Osteocyte (in vitro differentiated cells): ENCODE data around the gene ADGRG6. TPM values are rescaled to one million over a fixed set of nuclear protein-coding genes. Genes with fewer than 3 reads are reported as not detected.
"Not testable (repeated sequence)": the region's sequence is repeated elsewhere in the genome, so short reads cannot be mapped to it uniquely, and the experiment has no call there.

Experiments used
- DNase-seq: peaks from one replicate; pipeline ENCODE4 v3.0.0; 2021; ENCODE audit warnings: mixed read lengths; ENCODE audit not compliant: unreplicated experiment; ENCODE audit errors: extremely low spot score
- H3K27ac Mint-ChIP-seq: one replicate; pipeline ENCODE4 v1.8.0; 2021; ENCODE audit warnings: mild to moderate bottlenecking, mixed read lengths; ENCODE audit not compliant: unreplicated experiment
- H3K27me3 Mint-ChIP-seq: one replicate; pipeline ENCODE4 v1.8.0; 2021; ENCODE audit warnings: mixed read lengths; ENCODE audit not compliant: unreplicated experiment
- H3K36me3 Mint-ChIP-seq: one replicate; pipeline ENCODE4 v1.8.0; 2021; ENCODE audit warnings: mixed read lengths; ENCODE audit not compliant: unreplicated experiment
- H3K4me1 Mint-ChIP-seq: one replicate; pipeline ENCODE4 v1.8.0; 2021; ENCODE audit warnings: mixed read lengths; ENCODE audit not compliant: unreplicated experiment
- H3K4me3 Mint-ChIP-seq: one replicate; pipeline ENCODE4 v1.8.0; 2021; ENCODE audit warnings: mild to moderate bottlenecking, moderate library complexity, mixed read lengths; ENCODE audit not compliant: unreplicated experiment
- H3K9me3 Mint-ChIP-seq: one replicate; pipeline ENCODE4 v1.8.0; 2021; ENCODE audit warnings: mixed read lengths; ENCODE audit not compliant: unreplicated experiment
- total RNA-seq: library from RNA; stranded (reverse); gene quantifications from 2 replicates; pipeline ENCODE4 v1.2.1, GENCODE V29; 2021
- TF ChIP-seq, protein P1 (sequence below): fragments of 200-600 bp; sonication (generic); IDR thresholded peaks from 2 replicates; pipeline ENCODE4 v1.5.0; 2021; ENCODE audit warnings: antibody characterized with exemption, mild to moderate bottlenecking, moderate library complexity

Gene ADGRG6
- total RNA-seq, 1 donor from 2014 or later = 0.51 TPM

- no peaks in the 10 kb centered on the region for H3K9me3 Mint-ChIP-seq
- H3K4me3 Mint-ChIP-seq = no peak overlapping the region
- no peak for DNase-seq
- no peaks in the 10 kb centered on the region for H3K27me3 Mint-ChIP-seq
- TF ChIP-seq, protein P1, sequence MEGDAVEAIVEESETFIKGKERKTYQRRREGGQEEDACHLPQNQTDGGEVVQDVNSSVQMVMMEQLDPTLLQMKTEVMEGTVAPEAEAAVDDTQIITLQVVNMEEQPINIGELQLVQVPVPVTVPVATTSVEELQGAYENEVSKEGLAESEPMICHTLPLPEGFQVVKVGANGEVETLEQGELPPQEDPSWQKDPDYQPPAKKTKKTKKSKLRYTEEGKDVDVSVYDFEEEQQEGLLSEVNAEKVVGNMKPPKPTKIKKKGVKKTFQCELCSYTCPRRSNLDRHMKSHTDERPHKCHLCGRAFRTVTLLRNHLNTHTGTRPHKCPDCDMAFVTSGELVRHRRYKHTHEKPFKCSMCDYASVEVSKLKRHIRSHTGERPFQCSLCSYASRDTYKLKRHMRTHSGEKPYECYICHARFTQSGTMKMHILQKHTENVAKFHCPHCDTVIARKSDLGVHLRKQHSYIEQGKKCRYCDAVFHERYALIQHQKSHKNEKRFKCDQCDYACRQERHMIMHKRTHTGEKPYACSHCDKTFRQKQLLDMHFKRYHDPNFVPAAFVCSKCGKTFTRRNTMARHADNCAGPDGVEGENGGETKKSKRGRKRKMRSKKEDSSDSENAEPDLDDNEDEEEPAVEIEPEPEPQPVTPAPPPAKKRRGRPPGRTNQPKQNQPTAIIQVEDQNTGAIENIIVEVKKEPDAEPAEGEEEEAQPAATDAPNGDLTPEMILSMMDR = no peak
- no peak overlapping the region for H3K27ac Mint-ChIP-seq
- peaks cover 6% of the 10 kb centered on the region for H3K4me1 Mint-ChIP-seq
- H3K36me3 Mint-ChIP-seq = no peaks in the 10 kb centered on the region
These were observed 40.1 kb downstream of the ADGRG6 start for GRCh38 chr6:142341855-142342330.

- TF ChIP-seq, protein P1 = no peak
- no peaks in the 10 kb centered on the region for H3K36me3 Mint-ChIP-seq
- H3K27ac Mint-ChIP-seq = no peak overlapping the region
- no peaks in the 10 kb centered on the region for H3K27me3 Mint-ChIP-seq
- peaks cover 6% of the 10 kb centered on the region for H3K4me1 Mint-ChIP-seq
- H3K4me3 Mint-ChIP-seq = no peak overlapping the region
- H3K9me3 Mint-ChIP-seq = no peaks in the 10 kb centered on the region
- no peak for DNase-seq
These were observed 41.2 kb downstream of the ADGRG6 start for GRCh38 chr6:142342986-142343385.

GRCh38 chr6:142343938-142344337, 42.1 kb downstream of the ADGRG6 start:
- H3K27ac Mint-ChIP-seq = no peak overlapping the region
- H3K4me1 Mint-ChIP-seq = peaks cover 6% of the 10 kb centered on the region
- peaks cover 3% of the 10 kb centered on the region for H3K9me3 Mint-ChIP-seq
- no peaks in the 10 kb centered on the region for H3K27me3 Mint-ChIP-seq
- DNase-seq = no peak
- no peak overlapping the region for H3K4me3 Mint-ChIP-seq
- no peaks in the 10 kb centered on the region for H3K36me3 Mint-ChIP-seq
- TF ChIP-seq, protein P1 = no peak

DNA sequence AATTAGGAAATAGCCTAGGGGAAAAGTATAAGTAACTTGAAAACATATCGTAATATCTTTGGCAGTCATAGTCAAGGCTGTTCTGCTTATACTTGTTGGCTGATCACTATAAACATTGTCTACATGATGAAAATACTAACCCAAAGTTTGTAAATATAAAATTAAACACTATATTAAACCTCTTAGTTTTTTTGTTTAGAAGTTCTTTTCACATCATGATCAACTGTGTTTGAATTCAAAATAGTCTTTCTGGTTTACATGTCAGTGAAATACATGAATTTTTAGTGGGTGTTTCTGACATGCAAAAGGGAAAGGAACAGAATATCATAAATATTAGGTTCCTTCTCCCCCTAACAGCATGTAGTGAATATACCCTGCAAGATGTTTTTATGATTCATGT, 43.5 kb downstream of the ADGRG6 start:
- Mint-ChIP-seq H3K27me3 (no peaks in the 10 kb centered on the region), H3K27ac (no peak overlapping the region), H3K4me3 (no peak overlapping the region), H3K9me3 (peaks cover 3% of the 10 kb centered on the region), H3K4me1 (peaks cover 6% of the 10 kb centered on the region), H3K36me3 (no peaks in the 10 kb centered on the region)
- TF ChIP-seq, protein P1 = no peak
- DNase-seq = no peak

DNA sequence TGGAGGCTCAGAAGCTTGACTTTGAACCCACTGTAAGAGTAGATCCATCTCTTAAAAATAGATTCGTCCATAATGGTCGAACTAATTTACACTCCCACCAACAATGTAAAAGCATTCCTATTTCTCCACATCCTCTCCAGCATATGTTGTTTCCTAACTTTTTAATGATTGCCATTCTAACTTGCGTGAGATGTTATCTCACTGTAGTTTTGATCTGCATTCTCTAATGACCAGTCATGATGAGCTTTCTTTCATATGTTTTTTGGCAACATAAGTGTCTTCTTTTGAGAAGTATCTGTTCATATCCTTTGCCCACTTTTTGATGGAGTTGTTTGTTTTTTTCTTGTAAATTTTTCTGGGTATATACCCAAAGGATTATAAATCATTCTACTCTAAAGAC, 44.4 kb downstream of the ADGRG6 start:
- not testable (repeated sequence) for H3K9me3 Mint-ChIP-seq, DNase-seq, H3K4me3 Mint-ChIP-seq, H3K27ac Mint-ChIP-seq, H3K27me3 Mint-ChIP-seq, H3K36me3 Mint-ChIP-seq, H3K4me1 Mint-ChIP-seq
